GM12892 (cell line): ENCODE measurements around the gene TSEN54.

ENCODE experiments used
- POLR2A ChIP-seq: IDR thresholded peaks from 2 replicates; pipeline ENCODE4 v1.6.1; 2011; ENCODE audit warnings: low read depth, low read length, control low read depth
- TAF1 ChIP-seq: IDR thresholded peaks from 2 replicates; pipeline ENCODE4 v1.6.1; 2011; ENCODE audit warnings: low read depth, mild to moderate bottlenecking, control low read depth, low read length, borderline replicate concordance

DNA sequence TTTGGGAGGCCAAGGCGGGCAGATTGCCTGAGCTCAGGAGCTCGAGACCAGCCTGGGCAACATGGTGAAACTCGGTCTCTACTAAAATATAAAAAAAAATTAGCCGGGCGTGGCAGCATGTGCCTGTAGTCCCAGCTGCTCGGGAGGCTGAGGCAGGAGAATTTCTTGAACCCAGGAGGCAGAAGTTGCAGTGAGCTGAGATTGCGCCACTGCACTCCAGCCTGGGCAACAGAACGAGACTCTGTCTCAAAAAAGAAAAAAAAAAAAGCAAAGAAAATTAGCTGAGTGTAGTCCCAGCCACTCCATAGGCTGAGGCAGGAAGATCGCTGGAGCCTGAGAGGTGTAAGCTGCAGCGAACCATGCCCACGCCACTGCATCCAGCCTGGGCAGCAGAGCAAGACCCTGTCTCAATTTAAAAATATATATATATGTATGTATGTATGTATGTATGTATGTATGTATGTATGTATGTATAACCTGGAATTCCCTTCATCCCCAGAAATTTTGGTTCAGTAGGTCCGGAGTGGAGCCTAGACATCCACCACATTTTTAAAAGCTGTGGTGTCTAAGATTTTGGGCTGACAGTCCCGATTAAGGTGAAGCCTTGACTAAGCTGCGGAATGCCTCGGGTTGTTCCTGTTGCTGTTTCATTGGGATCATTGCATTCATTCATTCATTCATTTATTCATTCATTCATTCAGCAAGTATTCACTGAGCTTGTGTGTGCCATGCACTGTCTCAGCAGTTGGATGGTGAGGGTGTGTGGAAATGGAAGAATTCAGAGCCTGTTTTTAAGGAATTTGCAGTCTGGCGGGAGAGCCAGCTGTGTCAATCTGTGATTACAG is 34.0 kb upstream of the TSEN54 start:
- TF ChIP-seq POLR2A (no peak), TAF1 (no peak)
